RWPE1 (cell line): ENCODE data around the gene NDUFA11.

Source experiments
- CTCF ChIA-PET: fragments of 350-600 bp; sonication (Branson Sonifier 250); formaldehyde crosslinking; extraction: SDS; loops from one replicate; lab custom pipeline; 2021; lab: Yijun Ruan, JAX
- POLR2A ChIA-PET: fragments of 400-600 bp; formaldehyde crosslinking; extraction: SDS; loops from one replicate; lab custom pipeline; 2020; ENCODE audit warnings: antibody characterized with exemption; ENCODE audit not compliant: low non-redundant PET; lab: Yijun Ruan, JAX
- DNase-seq: peaks from one replicate; pipeline ENCODE4 v3.0.0; 2012; ENCODE audit warnings: low spot score
- H3K27ac ChIP-seq: fragments of 450-650 bp; 2 replicates; pipeline ENCODE4 v1.5.1; 2017
- TF ChIP-seq, protein P1 (sequence below): fragments of 450-650 bp; conservative IDR thresholded peaks from 2 replicates; pipeline ENCODE4 v1.5.1; 2017; ENCODE audit warnings: low read depth, mild to moderate bottlenecking

Gene NDUFA11

DNA sequence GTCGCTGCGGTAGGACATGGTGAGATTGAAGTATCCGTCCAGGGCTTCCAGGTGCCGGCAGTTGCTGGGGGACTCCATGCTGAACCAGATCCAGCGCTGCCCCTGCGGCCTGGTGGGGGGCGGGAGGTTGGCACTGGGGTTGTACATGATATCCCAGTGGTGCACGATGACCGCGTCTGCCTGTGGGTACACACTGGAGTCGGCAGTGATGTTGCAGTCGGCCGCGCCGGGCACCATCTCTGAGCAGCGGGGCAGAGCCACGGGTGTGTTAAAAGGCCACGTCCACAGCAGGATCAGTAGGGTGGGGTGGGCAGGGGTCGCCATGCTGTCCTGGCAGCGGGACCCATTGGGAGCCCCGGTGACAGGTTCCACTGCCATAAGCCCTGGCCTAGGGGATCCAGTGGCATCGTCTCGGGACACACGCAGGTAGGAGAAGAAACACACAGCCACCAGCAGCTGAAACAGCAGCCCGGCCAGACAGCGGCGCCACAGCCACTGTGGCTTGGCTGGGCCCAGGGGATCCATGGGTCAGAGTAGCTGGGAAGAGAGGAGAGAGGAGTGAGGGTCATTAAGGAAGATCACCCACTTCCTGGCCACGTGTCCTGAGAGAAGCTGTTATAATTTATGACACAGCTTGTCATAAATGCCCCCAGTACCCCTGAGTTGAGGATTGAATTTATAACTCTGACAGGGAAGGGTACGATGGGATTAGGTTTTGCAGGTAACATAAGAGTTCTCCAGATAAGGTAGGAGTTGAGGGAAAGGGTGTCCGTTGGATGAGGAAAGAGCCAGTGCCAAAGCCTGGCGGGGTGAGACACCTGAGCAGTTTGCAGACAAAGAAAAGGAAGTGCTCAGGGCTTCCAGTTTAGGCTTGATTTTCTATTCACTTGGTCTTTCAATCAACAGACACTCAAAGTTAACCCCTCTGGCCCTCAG is 36.1 kb downstream of the NDUFA11 start:
- CTCF ChIA-PET: no interaction called here
- POLR2A ChIA-PET: no interaction called here

DNA sequence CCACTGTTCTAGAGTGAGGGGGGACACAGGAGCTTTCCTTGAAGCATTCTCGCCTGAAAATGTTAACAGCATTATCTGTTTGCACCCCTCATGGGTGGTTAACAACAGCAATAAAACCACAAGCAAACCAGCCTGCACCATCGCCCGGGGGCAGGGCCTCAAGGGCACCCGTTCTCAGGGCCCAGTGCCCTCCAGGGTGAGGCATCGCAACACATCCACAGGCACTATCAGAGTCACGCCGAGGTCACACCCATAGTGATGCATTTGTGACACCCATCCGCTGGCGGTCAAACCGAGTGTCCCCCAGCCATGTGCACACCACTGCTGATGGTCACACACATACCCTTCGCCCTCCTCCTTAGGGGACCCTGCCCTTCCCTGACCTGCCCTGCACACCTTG is 37.8 kb downstream of the NDUFA11 start:
- ChIA-PET POLR2A (interaction anchor here (0.6 kb wide), 1 partner anchor 35 kb away, joined by 4 read pairs; no protein-coding TSS in a partner anchor), CTCF (no interaction called here)
- no peak for DNase-seq
- no peak overlapping the region for H3K27ac ChIP-seq
- TF ChIP-seq, protein P1, sequence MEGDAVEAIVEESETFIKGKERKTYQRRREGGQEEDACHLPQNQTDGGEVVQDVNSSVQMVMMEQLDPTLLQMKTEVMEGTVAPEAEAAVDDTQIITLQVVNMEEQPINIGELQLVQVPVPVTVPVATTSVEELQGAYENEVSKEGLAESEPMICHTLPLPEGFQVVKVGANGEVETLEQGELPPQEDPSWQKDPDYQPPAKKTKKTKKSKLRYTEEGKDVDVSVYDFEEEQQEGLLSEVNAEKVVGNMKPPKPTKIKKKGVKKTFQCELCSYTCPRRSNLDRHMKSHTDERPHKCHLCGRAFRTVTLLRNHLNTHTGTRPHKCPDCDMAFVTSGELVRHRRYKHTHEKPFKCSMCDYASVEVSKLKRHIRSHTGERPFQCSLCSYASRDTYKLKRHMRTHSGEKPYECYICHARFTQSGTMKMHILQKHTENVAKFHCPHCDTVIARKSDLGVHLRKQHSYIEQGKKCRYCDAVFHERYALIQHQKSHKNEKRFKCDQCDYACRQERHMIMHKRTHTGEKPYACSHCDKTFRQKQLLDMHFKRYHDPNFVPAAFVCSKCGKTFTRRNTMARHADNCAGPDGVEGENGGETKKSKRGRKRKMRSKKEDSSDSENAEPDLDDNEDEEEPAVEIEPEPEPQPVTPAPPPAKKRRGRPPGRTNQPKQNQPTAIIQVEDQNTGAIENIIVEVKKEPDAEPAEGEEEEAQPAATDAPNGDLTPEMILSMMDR: no peak

More for the DNA sequence above, 36.1 kb downstream of the NDUFA11 start:
- TF ChIP-seq, protein P1: no peak
- DNase-seq: no peak
- H3K27ac ChIP-seq: no peak overlapping the region

DNA sequence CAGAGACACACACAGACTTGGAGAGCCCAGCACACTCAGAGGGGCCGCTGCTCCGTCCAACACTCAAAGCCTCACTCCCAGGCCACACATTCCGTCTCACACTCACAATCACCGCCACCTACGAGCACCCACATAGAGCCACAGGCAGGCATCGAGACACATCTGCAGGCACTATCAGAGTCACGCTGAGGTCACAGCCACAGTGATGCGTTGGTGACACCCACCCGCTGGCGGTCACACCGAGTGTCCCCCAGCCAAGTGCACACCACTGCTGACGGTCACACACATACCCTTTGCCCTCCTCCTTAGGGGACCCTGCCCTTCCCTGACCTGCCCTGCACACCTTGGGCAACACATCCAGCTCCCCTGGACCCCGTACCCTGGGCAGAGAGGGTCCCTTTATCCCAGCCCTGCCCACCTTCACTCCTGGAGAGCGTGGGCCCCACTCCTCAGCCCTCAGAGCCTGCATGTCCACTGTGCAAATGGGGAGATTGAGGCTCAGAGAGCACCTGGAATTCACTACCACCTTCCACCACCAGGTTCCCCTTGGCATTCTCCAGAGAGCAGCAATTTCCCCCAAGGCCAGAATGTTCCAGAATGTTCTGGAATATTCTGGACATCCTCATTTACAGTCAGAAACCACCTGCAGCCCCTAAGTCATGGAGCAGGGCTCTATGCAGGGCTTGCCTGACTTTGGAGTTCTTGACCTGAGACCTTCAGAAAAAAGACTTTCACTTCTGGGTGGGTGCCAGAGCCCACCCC is 38.7 kb downstream of the NDUFA11 start:
- ChIA-PET CTCF (interaction anchor here (0.6 kb wide), 1 partner anchor 76 kb away, joined by 5 read pairs; no protein-coding TSS in a partner anchor), POLR2A (interaction anchor here (0.6 kb wide), 1 partner anchor 34 kb away, joined by 4 read pairs; no protein-coding TSS in a partner anchor)
- DNase-seq: no peak
- no peak overlapping the region for H3K27ac ChIP-seq
- TF ChIP-seq, protein P1: no peak

DNA sequence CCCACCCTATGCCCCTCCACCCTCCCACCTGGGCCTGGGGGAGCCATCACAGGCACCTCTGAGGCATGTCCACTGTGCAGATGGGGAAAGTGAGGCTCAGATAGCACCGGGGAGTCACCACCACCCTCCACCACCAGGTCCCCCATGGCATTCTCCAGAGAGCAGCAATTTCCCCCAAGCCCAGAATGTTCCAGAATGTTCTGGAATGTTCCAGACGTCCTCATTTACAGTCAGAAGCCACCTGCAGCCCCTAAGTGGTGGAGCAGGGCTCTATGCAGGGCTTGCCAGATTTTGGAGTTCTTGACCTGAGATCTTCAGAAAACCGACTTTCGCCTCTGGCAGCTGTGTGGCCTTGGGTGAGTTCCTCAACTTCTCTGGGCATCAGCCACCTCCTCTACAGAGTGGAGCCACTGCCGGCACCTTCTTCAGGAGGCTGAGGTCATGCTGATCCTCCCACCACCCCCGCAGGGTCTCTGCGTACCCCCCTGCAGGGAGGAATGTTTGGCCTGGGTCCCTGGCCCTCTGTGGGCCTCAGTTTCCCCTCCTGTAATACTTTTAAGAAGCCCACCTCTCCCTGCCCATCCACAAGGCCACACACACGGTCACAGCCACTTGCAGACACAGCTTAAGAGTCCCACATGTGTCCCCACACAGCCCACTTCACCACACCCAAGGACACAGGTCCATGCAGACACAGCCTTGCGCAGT is 39.4 kb downstream of the NDUFA11 start:
- TF ChIP-seq, protein P1: no peak
- no peak for DNase-seq
- POLR2A ChIA-PET: no interaction called here
- CTCF ChIA-PET: interaction anchor here (0.6 to 0.7 kb wide), 2 partner anchors 77 to 416 kb away, joined by 3 to 5 read pairs; no protein-coding TSS in a partner anchor
- no peak overlapping the region for H3K27ac ChIP-seq

DNA sequence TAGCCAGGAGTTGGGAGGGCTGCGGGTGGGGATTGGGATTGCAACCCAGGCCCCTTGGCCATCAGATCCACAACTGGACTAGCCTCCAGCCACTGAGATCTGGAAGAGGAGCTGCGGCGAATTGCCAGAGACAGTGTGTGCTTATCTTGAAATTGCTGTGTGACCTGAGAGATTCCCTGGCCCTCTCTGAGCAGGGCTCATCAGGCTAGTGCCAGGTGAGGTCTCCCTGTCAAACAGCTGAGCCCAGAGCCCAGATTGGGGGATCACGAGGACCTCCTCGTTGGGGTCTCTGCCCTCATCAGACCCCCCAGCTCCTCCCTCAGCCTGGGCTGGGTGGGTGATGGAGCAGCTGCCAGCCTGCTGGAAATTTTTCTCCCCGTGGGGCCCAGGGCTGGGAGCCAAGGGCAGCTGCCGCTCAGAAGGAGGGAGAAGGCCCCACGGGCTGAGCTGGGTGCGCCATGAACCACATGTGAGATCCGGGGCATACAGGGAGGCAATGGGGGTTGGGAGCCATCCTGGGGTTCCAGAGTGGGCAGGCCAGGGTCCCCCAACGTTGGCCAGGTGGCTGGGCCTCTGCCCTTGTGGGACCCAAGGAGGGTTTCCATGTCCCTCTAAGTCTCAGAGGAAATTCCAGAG is 40.4 kb downstream of the NDUFA11 start:
- no peak for DNase-seq
- no peak overlapping the region for H3K27ac ChIP-seq
- ChIA-PET CTCF (interaction anchor here (0.7 kb wide), 1 partner anchor 417 kb away, joined by 3 read pairs; no protein-coding TSS in a partner anchor), POLR2A (no interaction called here)
- TF ChIP-seq, protein P1: no peak
